CD1c-positive myeloid dendritic cell (primary cell): ENCODE data around the gene ALKAL2.

Source experiments
- DNase-seq: peaks from one replicate; pipeline ENCODE4 v3.0.0-alpha.2; 2016; ENCODE audit errors: extremely low spot score

The ALKAL2 gene

GRCh38 chr2:246489-247144 lies 41.3 kb downstream of the ALKAL2 start:
- DNase-seq: peak; percentile 45

GRCh38 chr2:244547-244946 lies 43.3 kb downstream of the ALKAL2 start:
- no peak for DNase-seq

GRCh38 chr2:238869-239268 lies 49.0 kb downstream of the ALKAL2 start:
- no peak for DNase-seq

GRCh38 chr2:238431-238830 lies 49.5 kb downstream of the ALKAL2 start:
- DNase-seq: no peak

GRCh38 chr2:237878-238277 lies 50.0 kb downstream of the ALKAL2 start:
- DNase-seq: no peak

- no peak for DNase-seq
These were observed 50.8 kb downstream of the ALKAL2 start for GRCh38 chr2:236993-237539.

- DNase-seq: no peak
These were observed 53.5 kb downstream of the ALKAL2 start for GRCh38 chr2:234421-234820.

- no peak for DNase-seq
These were observed 54.9 kb downstream of the ALKAL2 start for GRCh38 chr2:233030-233429.

GRCh38 chr2:231521-232185 lies 56.2 kb downstream of the ALKAL2 start:
- no peak for DNase-seq
